CD4-positive, alpha-beta T cell treated with Interleukin-2 at 100 ng/mL for 4 hours (primary cell): Measurements from ENCODE around the gene CMC4.
A peak's percentile ranks its signal among the peaks of the same experiment; 100 is the strongest.

ENCODE experiments used
- DNase-seq: peaks from one replicate; pipeline ENCODE4 v3.0.0-alpha.2; 2020; ENCODE audit warnings: low spot score

CMC4 gene, protein sequence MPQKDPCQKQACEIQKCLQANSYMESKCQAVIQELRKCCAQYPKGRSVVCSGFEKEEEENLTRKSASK

DNA sequence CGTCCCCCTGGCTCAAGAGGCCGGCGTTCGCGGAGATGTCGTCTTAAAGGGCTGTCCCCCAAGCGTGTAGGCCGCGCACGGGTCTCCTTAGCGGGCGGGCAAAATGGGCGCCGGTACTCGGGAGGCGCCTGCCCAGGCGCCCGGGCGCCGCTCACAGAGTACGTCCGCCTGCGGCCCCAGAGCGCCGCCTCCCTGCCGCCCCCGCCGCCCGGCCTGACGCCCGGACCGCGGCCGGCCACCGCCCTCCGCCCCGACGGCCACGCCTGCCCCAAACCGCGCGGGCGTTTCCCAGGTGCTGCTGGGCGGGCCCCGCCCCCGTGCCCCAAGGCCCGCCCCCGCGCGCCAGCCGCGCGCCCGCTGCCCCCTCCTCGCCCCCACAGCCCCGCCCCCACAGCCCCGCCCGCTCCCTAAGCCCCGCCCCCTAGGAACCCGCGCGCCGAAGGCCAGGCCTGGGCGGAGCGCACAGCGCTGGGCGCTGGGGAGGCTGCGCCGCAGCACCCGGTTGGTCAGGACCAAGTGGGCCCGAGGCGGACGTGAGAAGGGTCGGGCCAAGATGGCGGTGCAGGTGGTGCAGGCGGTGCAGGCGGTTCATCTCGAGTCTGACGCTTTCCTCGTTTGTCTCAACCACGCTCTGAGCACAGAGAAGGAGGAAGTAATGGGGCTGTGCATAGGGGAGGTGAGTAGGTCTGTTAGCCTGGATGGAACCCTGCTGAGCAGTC lies at the start of gene CMC4, which contains the start of the genes BRCC3 and MTCP1:
CMC4 (minus strand) TSS at position 162 of the 719 bp plus-strand sequence. CDS start 7,113 bp downstream, outside the sequence.
BRCC3 (plus strand) TSS at position 534 of the 719 bp plus-strand sequence; CDS start at position 554, 20 bp downstream.
MTCP1 (minus strand) TSS at position 162 of the 719 bp plus-strand sequence. CDS start 5,126 bp downstream, outside the sequence.
- DNase-seq, result peak; percentile 73

DNA sequence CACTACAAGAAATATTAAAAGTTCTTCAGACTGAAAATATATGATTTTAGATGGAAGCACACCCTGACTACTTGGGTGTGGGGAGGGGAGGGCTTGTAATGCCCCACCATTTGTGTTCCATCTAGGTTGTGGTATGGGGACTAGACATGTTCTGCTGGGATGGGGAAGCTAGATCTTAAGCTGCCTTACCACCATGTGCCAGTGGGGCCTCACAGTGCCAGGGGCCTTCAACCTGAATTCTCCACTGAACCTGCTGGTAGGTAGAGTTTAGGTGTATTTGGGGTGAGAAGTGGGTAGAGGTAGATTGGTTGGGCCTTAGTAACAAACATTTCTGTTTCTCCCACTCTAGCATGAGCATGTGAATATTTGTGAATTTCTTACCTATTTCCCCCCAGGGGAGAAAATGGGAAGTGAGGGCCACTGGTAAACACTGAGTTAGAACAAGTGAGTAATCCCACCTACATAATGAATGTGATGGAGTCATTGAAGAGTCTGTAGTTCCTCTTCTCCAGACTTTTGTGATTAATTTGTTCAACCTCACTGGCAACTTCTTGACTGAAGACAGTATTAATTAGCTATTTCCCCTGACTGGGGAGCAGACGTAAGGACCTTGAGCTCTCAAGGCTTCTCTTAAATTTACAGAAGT lies 44.4 kb upstream of the CMC4 start:
- no peak for DNase-seq

DNA sequence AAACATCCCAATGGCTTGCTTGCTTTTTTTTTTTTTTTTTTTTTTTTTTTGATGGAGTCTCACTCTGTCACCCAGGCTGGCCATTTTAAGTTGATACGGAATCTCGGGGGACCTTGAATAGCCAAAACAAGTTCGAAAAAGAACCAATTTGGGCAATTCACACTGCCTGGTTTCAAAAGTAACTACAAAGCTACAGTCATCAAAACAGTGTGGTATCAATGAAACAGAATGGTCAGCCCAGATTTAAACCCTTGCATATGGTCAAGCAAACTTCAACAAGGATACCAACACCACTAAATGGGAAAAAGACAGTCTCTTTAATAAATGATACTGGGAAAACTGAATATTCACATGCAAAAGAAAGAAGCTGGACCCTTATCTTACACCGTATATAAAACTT lies 42.2 kb upstream of the CMC4 start:
- DNase-seq, result no peak

DNA sequence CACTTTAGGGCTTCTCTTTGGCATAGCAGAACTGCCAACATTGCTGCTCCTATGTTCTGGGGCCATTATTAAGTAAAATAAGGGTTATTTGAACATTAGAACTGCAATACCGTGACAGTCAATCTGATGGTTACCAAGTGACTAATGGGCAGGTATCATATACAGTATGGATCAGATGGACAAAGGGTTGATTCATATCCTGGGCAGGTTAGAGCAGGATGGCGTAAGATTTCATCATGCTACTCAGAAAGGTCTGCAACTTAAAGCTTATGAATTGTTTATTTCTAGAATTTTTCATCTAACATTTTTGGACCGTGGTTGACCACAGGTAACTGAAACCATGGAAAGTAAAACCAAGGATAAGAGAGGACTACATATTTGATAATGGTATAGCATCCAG lies 41.2 kb upstream of the CMC4 start:
- no peak for DNase-seq

DNA sequence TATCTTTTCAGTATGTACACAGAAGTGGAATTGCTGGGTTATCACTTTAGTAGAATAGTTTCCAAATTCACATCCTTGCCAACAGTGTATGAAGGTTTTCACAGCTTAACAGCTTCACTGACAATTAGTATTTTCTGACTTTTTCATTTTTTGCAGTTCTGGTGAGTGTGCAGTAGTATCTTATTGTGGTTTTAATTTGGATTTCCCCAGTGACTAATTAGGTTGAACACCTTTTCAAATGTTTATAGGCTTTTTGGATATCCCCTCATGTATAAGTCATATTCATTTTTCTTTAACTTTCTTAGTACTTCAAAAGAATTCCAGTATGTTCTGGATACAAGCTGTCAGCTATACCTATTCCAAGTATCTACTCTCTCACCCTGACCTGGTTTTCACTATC lies 37.5 kb upstream of the CMC4 start:
- peak; percentile 0 for DNase-seq

DNA sequence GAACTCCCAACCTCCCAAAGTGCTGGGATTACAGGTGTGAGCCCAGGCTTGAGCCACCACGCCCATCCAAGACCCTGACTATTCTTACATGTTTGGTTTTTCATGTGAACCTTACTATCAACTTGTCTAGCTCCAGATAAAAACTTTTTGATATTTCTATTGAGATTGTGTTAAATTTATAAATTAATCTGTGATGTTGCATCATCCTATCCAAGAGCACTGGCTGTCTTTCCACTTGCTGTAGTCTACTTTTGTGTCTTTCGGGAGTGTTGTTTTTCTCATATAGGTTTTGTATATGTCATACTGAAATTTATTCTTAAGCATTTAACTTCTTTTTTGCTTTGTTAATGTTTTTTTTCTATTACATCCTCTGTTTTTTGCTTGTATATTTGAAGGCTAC lies 35.0 kb upstream of the CMC4 start:
- DNase-seq, result no peak

DNA sequence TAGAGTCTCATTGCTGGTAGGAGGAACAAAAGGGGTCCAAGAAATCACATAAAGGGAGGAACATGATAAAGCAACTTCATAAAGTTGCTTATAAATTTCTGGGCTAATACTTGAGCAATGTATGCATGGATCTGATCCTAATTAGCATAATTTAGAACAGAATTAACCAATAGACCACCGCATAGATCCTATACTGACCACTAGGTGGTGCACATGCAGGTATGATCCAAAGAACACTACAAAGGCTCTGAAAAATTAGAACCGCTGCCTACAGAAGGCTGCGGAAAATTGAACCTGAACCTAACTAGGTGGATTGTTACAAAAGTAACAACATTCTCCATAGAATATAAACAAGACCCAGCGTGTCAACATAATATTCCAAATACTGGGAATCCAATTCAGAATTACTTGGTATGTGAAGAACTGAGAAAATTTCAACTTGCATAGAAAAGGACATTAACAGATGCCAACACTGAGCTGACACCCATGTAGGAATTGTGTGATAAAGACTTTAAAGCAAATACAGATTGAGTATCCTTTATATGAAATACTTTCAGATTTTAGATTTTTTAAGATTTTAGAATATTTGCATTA lies 23.6 kb upstream of the CMC4 start:
- peak; percentile 51 for DNase-seq

DNA sequence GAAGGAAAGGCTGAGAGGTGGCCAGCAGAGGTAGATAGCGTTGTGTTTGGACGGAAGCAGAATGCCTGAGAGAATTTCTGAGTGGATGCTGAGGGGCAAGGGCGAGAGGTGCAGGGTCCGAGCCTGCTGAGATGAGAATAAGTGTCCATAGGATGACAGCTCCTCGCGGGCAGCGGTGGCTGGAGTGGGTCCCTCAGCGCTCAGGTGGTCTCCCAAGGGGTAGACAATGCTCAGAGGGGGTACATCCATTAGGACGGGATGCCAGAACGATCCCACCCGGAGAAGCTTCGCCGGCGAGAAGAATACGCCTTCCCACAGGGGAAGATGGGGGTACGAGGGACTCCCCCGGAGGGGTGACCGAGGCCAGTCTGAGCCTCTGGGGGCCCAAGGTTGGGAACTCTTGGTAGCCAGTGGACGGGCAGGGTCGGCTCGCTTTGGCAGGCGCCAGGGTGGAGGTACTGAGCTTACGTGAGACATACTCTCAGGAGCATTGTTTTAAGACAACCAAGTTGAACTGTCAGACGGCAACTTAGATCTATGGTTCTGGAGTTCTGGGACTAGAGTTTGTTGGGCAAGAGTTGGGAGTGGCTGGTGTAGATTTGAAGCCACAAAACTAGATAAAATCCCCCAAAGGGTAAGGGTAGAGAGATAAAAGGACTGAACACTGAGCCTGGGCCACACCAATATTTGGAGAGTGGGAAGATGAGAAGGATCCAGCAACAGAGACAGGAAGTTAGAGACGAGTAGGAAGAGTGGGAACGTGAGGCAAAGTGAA lies 16.2 kb upstream of the CMC4 start:
- no peak for DNase-seq

DNA sequence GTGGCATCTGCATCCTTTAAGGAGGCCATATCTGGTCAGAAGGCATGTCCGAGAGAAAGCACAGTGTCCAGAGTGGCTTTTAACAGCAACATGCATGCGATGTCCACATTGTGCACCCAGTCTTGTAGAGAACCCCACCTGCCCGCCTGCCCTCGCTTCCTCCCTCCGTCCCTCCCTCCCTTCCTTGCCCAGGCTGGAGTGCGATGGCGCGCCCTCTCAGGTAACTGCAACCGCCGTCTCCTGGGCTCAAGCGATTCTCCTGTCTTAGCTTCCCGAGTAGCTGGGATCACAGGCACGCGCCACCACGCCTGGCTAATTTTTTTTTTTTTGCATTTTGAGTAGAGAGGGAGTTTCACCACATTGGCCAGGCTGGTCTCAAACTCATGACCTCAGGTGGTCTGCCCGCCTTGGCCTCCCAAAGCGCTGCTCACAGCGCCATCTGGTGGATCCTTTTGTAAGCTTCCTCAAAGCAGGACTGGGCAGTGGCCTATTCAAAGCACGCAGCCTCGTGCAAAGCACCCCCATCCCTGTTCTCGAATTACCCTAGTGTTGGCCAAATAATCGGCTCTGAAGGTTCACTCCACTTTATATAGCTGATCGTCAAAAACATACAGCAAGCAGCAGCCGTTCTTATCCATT lies 15.4 kb upstream of the CMC4 start:
- DNase-seq, result peak; percentile 44

DNA sequence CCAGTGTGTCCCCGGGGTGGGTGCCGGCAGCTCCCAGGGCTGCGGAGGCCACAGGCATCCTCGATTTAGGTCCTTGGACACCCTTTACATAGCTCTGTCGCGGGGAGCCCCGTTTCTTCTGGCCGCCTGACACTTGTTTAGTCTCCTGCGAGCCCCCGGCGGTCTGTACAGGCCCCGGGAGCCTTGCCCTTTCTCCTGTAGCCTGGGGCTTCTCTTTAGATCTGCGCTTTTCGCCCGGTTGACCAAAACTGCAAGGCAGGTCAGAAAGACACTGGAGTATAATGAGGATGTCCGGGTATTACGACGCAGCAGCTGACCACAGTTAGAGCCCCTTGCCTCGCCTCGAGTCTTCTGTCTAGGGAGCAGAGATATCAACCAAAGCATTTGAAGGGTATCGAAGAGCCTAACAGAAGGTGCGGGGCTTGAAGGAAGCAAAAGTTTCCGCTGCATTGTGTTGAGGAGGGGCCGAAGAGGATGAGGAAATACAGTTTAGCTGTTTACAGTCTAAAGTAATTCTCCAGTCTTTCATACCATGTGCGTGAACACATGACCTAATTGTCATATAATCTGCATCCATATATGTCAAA lies 851 bp upstream of the CMC4 start:
- DNase-seq, result no peak

DNA sequence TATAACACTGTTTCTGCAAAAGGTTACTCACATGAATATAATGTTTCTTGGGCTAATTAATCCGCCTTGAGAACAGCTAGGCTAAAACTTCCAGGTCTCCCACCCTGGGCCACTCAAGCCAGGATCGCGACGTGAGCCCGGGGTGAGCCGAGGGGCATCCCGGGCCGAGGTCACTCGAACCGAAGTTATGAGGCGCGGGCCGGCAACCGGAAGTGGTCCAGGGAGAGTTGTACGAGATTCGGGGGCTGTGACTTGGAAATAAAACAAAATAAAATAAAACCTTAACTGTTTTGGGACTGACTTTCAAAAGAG lies 317 bp downstream of the CMC4 start:
- no peak for DNase-seq

DNA sequence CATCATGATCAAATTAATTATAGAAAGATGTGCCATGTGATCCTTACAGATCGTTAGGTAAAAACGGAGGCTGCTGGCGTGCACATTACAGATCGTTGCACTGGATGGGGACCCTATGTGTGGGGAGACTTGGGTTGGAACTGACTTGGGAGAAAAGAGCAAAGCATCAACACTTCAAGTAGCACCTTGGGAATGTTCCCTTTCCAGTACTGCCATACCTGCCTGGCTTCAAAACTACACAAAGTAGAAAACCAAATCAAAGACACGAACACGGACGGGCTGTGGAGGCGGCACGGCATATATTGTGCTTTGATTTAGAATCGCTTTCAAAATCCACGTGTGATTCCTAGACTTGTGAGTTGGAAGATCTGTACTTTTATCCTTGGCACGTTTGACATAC lies 898 bp downstream of the CMC4 start:
- no peak for DNase-seq

DNA sequence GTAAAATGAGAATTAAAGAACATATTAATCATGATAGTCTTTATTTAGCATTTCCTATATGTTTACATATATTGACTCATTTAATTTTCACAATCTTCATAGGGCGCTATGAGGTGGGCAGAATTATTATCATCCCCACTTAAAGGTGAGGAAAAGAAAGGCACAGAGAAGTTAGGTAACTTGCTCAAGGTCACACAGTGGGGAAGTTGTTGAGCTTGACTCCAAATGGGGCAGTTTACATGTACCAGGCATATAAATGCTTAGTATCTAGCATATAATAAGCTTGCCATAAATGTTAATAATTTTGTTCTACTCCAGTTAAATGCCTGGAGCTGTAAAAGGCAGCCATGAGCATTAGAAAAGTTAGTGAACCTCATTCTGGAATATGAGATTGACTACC lies 1.5 kb downstream of the CMC4 start:
- no peak for DNase-seq

DNA sequence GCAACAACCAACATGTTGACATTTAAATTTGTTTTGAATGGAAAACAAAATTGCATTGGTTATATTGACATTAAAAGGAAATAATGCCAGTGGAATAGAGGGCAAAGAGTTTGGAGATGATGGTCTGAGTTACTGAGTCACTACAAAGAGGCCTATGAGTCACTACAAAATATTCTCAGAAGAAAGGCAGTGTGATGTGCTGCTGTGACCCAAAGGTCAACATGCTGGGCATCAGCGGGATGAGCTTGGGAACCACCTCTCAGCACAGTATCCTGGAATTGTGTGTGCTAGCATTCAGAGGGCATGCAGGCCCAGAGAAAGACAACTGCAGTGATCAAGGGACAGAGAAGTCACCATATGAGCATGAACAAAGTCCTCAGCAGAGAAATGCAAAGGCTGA lies 2.8 kb downstream of the CMC4 start:
- no peak for DNase-seq

DNA sequence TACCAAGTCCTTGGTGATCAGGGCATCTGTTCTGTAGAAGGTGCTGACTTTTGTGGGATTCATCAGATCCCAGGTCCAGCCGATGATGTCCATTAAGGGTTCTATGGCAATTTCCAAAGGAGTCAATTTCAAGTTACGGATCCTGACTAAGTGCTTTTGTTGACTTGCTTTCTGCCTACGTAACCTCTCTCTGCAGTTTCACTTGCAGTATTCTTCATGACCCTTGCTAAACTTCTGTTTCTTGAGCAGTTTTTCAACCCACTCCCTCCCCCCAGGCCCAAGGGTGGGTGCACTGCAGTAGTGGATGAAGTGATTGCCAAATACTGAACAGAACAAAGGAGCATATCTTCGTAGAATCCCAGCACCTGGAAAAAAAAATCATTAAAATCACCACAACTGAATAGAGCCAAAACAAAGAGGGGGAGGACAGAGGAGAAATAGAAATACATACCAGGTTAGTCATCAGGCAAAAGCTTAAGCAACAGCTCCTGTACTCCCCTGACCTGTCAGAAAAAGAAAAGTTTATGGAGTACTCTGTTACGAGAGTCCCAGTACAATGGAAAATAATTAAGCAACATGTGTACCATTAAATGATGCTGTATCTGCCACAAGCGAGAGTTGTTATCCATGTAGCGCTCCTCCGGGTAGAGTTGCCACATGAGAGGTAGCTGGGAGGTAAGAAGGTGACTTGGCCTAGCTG lies 5.8 kb downstream of the CMC4 start:
- DNase-seq, result no peak

DNA sequence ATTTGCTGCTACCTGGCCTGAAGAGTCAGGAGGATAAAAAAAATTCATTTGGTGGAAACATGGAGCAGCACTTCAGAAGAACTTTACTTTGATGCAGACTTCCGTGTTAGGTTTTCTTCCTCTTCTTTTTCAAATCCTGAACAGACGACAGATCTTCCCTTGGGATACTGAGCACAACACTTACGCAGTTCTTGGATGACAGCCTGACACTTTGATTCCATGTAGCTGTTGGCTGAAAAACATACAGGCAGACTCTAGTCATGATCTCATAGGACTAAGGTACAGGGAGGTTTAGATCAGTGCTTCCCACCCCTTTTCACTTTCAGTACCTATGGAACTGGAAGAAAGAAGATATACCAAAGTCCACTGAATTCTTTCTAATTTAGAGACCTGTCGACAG lies 9.2 kb downstream of the CMC4 start:
- DNase-seq, result no peak

DNA sequence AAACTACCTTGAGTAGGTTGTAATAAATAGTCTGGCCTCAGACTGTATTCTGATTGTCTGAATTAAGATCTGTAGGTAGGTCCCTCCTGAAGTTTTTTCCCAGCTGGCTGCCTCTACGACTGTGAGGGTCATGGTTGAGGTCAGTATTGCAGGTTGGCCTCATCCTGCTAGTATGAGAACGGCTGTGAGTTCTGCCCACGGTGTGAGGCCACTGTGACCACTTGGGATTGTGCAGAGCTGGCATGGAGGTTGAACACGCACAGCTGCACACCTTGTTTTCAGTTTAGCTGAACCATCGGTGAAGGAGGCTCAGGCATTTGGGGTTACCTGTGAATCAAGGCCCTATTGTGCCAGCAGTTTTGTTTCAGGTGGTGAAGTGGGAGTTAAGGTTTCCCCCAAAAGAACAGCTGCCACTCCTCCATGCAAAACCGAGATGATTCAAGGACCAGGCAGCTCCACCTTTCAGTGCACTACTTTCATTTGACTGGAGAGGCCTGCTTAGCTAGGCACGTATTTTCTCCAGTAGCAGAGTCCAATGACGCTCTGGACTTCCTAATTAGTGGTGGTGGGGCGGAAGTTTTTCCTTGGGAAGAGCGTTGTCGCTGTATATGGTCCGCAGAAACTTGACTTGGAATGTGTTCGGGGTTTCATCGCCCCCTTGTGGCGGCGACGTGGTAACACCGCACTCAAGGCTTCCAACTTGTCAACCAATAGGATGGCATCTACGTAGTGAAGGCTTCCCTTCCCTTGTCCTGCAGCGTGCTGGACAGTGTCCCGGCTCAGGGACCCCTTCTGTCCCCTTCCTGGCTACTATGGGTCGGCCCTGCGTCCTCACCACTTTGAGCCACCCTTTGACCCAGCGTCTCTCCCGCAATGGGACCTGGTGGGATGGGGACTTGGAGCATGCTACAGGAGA lies 13.8 kb downstream of the CMC4 start:
- DNase-seq, result peak; percentile 57

DNA sequence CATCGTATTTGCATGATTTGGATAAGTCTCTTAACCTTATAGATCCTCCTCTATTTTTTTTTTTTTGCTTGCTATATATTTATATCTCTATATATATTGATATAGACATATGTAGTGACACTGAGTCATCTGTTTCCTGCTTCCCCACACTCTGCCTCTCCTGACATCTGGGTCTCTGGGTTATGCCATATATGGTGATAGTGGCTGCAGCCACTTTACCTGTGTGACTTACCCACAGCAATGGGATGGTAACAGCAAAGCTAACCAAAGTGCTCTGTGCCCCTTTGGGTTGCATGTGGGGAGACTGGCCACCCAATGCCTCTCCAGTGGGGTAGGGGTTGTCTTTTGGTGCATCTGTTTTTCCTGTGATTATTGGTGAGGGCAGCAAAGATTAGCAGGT lies 14.5 kb downstream of the CMC4 start:
- peak; percentile 39 for DNase-seq

DNA sequence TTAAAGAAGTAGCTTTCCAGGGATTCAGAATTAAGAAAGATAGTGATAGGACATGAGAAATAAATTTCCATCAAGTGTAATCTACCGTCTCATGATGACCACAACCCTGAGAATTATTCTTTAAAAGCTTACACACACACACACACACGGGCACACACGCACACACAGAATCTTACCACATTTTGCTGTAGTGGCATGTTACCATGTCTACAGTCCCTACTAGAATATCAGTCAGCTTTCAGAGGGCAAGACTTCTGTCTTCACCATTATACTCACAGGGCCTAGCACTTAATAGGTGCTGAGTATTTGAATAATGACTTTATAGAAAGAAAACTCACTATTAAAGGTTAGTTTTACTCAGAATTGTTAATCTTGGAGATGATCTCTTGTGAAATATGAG lies 15.4 kb downstream of the CMC4 start:
- DNase-seq, result no peak

DNA sequence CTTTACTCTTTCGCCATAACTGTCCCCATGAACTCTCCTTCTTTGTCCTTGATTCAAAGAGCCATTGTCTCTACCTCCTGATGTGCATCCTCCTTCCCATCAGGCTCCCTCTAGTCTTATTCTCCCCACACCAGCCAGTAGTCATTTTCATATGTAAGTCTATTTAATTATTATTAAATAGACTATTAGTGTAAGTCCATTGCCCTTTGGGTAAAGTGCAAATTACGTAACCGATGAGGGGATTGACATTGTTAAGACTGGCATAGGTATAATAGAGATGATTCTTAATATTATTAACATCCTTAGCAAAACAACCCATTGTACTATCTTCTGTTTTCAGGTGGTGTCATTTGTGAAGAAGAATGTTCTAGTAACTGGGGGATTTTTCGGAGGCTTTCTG lies 16.7 kb downstream of the CMC4 start:
- no peak for DNase-seq
